ENCODE results near the gene ATRIP.

Gene ATRIP

DNA sequence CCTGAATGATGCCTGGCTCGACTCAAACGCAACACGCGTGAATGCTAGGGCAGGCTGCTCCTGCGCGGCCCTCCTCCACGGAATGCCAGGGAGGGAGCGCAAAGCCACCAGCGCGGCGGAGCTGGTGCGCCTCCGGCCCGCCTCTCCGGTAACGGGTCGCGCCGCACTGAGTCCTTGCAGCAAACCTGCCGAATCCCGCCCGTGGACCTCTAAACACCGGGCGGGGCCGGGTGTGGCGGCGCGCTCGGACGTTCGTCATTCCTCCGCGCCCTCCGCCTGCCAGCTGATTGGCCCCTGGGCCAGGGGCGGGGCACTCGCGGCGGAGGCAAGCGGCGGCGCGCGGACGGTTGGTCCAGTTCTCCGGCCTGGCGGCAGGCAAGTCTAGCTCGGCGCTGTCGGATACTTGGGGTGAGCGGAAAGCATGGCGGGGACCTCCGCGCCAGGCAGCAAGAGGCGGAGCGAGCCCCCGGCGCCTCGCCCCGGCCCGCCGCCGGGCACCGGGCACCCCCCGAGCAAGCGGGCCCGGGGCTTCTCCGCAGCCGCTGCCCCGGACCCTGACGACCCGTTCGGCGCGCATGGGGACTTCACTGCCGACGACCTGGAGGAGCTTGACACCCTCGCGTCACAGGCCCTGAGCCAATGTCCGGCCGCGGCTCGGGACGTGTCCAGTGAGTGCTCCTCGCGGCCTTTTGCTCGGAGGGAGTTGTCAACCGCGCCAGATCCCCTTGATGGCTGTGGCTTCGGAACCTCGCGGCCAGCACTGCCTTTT is at the start of gene ATRIP:
ATRIP (plus strand) TSS at position 313 of the 769 bp plus-strand sequence; CDS start at position 422, 109 bp downstream.
- Histone ChIP-seq H3K9me3 (ENCODE audit: control insufficient read depth, insufficient read depth, low read depth, low read length) (no peaks in the 10 kb centered on the region), H3K27ac (ENCODE audit: extremely low read depth, low read depth, low read length) (peak within 1 kb of the TSS; percentile 50; the same call in 1 of the 2 replicates), H3K4me1 (ENCODE audit: control insufficient read depth, insufficient read depth, low read length) (no peaks in the 10 kb centered on the region; the same call in 1 of the 2 replicates), H3K4me3 (ENCODE audit: low read depth, low read length) (peak within 1 kb of the TSS; percentile 99), H3K36me3 (ENCODE audit: control insufficient read depth in 2 of 2, insufficient read depth in 1 of 2, low read length in 2 of 2) (peaks cover 12 to 48% of the 10 kb centered on the region in 2 experiments; a peak in 2 of 3 replicates)
- ChIA-PET CTCF (interaction anchor here (0.8 to 5.3 kb wide), 4 partner anchors 11 to 103 kb away, joined by 3 to 38 read pairs (median 4); no protein-coding TSS in a partner anchor), POLR2A (interaction anchor here (0.6 to 2.4 kb wide), 17 partner anchors 10 to 288 kb away, joined by 3 to 22 read pairs (median 4); partner anchors contain the start of genes IP6K2, PFKFB4 and ZNF589)
- TF ChIP-seq KLF16 (tag by site-specific recombination; IDR thresholded peaks at IDR 0.05) (peak; percentile 87), ZEB2 (tag by site-specific recombination; IDR thresholded peaks at IDR 0.05) (peak; percentile 73), ZNF157 (tag by site-specific recombination; IDR thresholded peaks at IDR 0.05) (no peak), ZBTB48 (tag by site-specific recombination; IDR thresholded peaks at IDR 0.05) (no peak), ZNF155 (tag by site-specific recombination; IDR thresholded peaks at IDR 0.05) (no peak), WT1 (tag by site-specific recombination; IDR thresholded peaks at IDR 0.05) (no peak), ZNF354C (tag by site-specific recombination; IDR thresholded peaks at IDR 0.05; ENCODE audit: borderline replicate concordance, low read depth) (no peak), ZNF776 (tag by site-specific recombination; IDR thresholded peaks at IDR 0.05; ENCODE audit: borderline replicate concordance) (no peak), ZNF501 (tag by site-specific recombination; IDR thresholded peaks at IDR 0.05) (peak; percentile 82), ZNF221 (tag by site-specific recombination; IDR thresholded peaks at IDR 0.05; ENCODE audit: borderline replicate concordance) (no peak), ZNF19 (tag by site-specific recombination; IDR thresholded peaks at IDR 0.05; ENCODE audit: low read depth) (no peak), YY1 (tag by site-specific recombination; IDR thresholded peaks at IDR 0.05) (no peak; the same call in 1 of the 2 replicates), ZNF16 (tag by site-specific recombination; IDR thresholded peaks at IDR 0.05; ENCODE audit: low read depth) (no peak), KLF8 (tag by site-specific recombination; IDR thresholded peaks at IDR 0.05) (peak; percentile 98), SP2 (tag by site-specific recombination; IDR thresholded peaks at IDR 0.05) (peak; percentile 84), SCRT2 (tag by site-specific recombination; IDR thresholded peaks at IDR 0.05) (no peak), KLF7 (tag by site-specific recombination; IDR thresholded peaks at IDR 0.05; ENCODE audit: borderline replicate concordance) (peak; percentile 97), HOXD13 (CRISPR knock-in tag; IDR thresholded peaks at IDR 0.05; ENCODE audit: borderline replicate concordance) (no peak), ZNF175 (tag by site-specific recombination; IDR thresholded peaks at IDR 0.05) (no peak), ZFP3 (tag by site-specific recombination; IDR thresholded peaks at IDR 0.05; ENCODE audit: low read depth) (no peak), ZNF10 (tag by site-specific recombination; IDR thresholded peaks at IDR 0.05) (no peak), ZNF629 (tag by site-specific recombination; IDR thresholded peaks at IDR 0.05) (peak; percentile 36), GFI1B (tag by site-specific recombination; IDR thresholded peaks at IDR 0.05) (no peak), ZNF335 (tag by site-specific recombination; conservative IDR thresholded peaks at IDR 0.05) (peak; percentile 57; the same call in 1 of the 2 replicates), ZNF394 (tag by site-specific recombination; IDR thresholded peaks at IDR 0.05; ENCODE audit: borderline replicate concordance) (no peak)
- TF ChIP-seq, protein P1, sequence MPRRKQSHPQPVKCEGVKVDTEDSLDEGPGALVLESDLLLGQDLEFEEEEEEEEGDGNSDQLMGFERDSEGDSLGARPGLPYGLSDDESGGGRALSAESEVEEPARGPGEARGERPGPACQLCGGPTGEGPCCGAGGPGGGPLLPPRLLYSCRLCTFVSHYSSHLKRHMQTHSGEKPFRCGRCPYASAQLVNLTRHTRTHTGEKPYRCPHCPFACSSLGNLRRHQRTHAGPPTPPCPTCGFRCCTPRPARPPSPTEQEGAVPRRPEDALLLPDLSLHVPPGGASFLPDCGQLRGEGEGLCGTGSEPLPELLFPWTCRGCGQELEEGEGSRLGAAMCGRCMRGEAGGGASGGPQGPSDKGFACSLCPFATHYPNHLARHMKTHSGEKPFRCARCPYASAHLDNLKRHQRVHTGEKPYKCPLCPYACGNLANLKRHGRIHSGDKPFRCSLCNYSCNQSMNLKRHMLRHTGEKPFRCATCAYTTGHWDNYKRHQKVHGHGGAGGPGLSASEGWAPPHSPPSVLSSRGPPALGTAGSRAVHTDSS (tag by site-specific recombination; IDR thresholded peaks at IDR 0.05) = no peak
- TF ChIP-seq, protein P2, sequence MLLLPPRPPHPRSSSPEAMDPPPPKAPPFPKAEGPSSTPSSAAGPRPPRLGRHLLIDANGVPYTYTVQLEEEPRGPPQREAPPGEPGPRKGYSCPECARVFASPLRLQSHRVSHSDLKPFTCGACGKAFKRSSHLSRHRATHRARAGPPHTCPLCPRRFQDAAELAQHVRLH (tag by site-specific recombination; IDR thresholded peaks at IDR 0.05) = no peak
- TF ChIP-seq, protein P3, sequence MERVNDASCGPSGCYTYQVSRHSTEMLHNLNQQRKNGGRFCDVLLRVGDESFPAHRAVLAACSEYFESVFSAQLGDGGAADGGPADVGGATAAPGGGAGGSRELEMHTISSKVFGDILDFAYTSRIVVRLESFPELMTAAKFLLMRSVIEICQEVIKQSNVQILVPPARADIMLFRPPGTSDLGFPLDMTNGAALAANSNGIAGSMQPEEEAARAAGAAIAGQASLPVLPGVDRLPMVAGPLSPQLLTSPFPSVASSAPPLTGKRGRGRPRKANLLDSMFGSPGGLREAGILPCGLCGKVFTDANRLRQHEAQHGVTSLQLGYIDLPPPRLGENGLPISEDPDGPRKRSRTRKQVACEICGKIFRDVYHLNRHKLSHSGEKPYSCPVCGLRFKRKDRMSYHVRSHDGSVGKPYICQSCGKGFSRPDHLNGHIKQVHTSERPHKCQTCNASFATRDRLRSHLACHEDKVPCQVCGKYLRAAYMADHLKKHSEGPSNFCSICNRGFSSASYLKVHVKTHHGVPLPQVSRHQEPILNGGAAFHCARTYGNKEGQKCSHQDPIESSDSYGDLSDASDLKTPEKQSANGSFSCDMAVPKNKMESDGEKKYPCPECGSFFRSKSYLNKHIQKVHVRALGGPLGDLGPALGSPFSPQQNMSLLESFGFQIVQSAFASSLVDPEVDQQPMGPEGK (tag by site-specific recombination; IDR thresholded peaks at IDR 0.05) = peak; percentile 61; the same call in 1 of the 2 replicates
- TF ChIP-seq, protein P4, sequence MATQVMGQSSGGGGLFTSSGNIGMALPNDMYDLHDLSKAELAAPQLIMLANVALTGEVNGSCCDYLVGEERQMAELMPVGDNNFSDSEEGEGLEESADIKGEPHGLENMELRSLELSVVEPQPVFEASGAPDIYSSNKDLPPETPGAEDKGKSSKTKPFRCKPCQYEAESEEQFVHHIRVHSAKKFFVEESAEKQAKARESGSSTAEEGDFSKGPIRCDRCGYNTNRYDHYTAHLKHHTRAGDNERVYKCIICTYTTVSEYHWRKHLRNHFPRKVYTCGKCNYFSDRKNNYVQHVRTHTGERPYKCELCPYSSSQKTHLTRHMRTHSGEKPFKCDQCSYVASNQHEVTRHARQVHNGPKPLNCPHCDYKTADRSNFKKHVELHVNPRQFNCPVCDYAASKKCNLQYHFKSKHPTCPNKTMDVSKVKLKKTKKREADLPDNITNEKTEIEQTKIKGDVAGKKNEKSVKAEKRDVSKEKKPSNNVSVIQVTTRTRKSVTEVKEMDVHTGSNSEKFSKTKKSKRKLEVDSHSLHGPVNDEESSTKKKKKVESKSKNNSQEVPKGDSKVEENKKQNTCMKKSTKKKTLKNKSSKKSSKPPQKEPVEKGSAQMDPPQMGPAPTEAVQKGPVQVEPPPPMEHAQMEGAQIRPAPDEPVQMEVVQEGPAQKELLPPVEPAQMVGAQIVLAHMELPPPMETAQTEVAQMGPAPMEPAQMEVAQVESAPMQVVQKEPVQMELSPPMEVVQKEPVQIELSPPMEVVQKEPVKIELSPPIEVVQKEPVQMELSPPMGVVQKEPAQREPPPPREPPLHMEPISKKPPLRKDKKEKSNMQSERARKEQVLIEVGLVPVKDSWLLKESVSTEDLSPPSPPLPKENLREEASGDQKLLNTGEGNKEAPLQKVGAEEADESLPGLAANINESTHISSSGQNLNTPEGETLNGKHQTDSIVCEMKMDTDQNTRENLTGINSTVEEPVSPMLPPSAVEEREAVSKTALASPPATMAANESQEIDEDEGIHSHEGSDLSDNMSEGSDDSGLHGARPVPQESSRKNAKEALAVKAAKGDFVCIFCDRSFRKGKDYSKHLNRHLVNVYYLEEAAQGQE (tag by site-specific recombination; IDR thresholded peaks at IDR 0.05) = no peak
- TF ChIP-seq, protein P5, sequence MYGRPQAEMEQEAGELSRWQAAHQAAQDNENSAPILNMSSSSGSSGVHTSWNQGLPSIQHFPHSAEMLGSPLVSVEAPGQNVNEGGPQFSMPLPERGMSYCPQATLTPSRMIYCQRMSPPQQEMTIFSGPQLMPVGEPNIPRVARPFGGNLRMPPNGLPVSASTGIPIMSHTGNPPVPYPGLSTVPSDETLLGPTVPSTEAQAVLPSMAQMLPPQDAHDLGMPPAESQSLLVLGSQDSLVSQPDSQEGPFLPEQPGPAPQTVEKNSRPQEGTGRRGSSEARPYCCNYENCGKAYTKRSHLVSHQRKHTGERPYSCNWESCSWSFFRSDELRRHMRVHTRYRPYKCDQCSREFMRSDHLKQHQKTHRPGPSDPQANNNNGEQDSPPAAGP (tag by site-specific recombination; IDR thresholded peaks at IDR 0.05) = peak; percentile 72; the same call in 1 of the 2 replicates
